ENCODE results near the gene CDIPT. TPM values are rescaled to one million over a fixed set of nuclear protein-coding genes. Genes with fewer than 3 reads are reported as not detected.

The CDIPT gene
- total RNA-seq, 1 donor from 2014 or later, result 28.7 TPM

DNA sequence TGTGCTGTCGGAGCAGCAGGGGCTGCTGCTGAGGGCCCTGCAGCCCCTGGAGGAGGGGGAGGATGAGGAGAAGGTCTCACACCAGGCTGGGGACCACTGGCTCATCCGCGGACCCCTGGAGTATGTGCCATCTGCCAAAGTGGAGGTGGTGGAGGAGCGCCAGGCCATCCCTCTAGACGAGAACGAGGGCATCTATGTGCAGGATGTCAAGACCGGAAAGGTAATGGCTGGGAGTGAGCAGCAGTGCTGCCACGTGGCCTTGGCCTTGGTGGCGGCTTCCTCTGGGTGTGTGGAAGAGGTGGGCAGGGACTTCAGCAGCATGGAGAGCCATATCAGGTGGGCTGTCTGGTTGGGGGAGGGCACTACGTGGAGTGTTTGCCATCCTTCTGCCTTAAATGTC, 22.8 kb downstream of the CDIPT start:
- Mint-ChIP-seq H3K27me3 (no peaks in the 10 kb centered on the region), H3K36me3 (ENCODE audit: low read depth) (peaks cover 76% of the 10 kb centered on the region), H3K9me3 (no peaks in the 10 kb centered on the region), H3K27ac (no peak overlapping the region), H3K4me1 (no peaks in the 10 kb centered on the region), H3K4me3 (no peak overlapping the region)
- intact Hi-C loops (cut with micrococcal nuclease), result no loop called here
- ATAC-seq (ENCODE audit: low read depth) (no peak), DNase-seq (no peak)
- TF ChIP-seq, protein P1, sequence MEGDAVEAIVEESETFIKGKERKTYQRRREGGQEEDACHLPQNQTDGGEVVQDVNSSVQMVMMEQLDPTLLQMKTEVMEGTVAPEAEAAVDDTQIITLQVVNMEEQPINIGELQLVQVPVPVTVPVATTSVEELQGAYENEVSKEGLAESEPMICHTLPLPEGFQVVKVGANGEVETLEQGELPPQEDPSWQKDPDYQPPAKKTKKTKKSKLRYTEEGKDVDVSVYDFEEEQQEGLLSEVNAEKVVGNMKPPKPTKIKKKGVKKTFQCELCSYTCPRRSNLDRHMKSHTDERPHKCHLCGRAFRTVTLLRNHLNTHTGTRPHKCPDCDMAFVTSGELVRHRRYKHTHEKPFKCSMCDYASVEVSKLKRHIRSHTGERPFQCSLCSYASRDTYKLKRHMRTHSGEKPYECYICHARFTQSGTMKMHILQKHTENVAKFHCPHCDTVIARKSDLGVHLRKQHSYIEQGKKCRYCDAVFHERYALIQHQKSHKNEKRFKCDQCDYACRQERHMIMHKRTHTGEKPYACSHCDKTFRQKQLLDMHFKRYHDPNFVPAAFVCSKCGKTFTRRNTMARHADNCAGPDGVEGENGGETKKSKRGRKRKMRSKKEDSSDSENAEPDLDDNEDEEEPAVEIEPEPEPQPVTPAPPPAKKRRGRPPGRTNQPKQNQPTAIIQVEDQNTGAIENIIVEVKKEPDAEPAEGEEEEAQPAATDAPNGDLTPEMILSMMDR (IDR thresholded peaks at IDR 0.05), result no peak
- ChIA-PET CTCF (no interaction called here), POLR2A (no interaction called here)

DNA sequence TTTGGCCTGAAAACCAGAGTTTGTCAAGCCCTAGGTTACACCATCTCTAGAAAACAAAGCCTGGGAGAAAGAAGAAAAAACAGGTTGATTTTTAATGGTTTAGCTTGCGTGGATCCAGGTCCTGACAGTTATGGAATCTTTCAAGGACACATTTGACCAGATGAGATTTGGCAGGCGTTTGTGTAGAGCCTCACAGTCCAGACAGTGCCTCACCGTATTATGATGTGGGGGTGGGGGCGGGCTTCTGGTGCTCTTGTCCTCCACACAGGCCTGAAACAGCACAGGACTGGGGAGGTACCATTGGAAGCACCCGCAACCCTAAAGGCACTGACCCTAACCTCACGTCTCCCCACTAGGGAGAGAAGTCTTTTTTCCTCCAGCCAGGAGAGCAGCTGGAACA, 23.2 kb downstream of the CDIPT start:
- no peaks in the 10 kb centered on the region for H3K4me1 Mint-ChIP-seq
- no peak for ATAC-seq (ENCODE audit: low read depth)

GRCh38 chr16:29837841-29838240, 25.2 kb downstream of the CDIPT start:
- ChIA-PET CTCF (no interaction called here), POLR2A (no interaction called here)
- Mint-ChIP-seq H3K4me3 (no peak overlapping the region), H3K27me3 (no peaks in the 10 kb centered on the region), H3K4me1 (no peaks in the 10 kb centered on the region), H3K36me3 (ENCODE audit: low read depth) (peaks cover 75% of the 10 kb centered on the region), H3K27ac (no peak overlapping the region), H3K9me3 (no peaks in the 10 kb centered on the region)
- TF ChIP-seq, protein P1 (IDR thresholded peaks at IDR 0.05), result no peak
- no peak for DNase-seq
- intact Hi-C loops (cut with micrococcal nuclease), result no loop called here
- ATAC-seq (ENCODE audit: low read depth), result no peak

More for the DNA sequence above, 23.2 kb downstream of the CDIPT start:
- Mint-ChIP-seq H3K27ac (no peak overlapping the region), H3K4me3 (no peak overlapping the region), H3K27me3 (no peaks in the 10 kb centered on the region), H3K36me3 (ENCODE audit: low read depth) (peaks cover 74% of the 10 kb centered on the region), H3K9me3 (no peaks in the 10 kb centered on the region)
- TF ChIP-seq, protein P1 (IDR thresholded peaks at IDR 0.05), result no peak
- no peak for DNase-seq
- ChIA-PET POLR2A (interaction anchor here (0.6 kb wide), 1 partner anchor 11 kb away, joined by 5 read pairs; no protein-coding TSS in a partner anchor), CTCF (interaction anchor here (1.2 kb wide), 1 partner anchor 8 kb away, joined by 4 read pairs; no protein-coding TSS in a partner anchor)
- intact Hi-C loops (cut with micrococcal nuclease), result no loop called here

DNA sequence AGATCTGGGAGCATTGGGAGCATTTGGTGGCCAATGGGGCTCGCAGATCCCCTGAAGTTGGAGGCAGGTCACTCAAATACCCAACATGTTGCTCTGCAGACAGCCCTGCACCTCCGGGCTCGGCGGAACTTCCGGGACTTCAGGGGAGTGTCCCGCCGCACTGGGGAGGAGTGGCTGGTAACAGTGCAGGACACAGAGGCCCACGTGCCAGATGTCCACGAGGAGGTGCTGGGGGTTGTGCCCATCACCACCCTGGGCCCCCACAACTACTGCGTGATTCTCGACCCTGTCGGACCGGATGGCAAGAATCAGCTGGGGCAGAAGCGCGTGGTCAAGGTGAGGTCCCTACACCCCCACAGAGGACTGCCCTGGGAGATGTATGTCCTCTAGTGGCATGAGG, 26.4 kb downstream of the CDIPT start:
- DNase-seq (no peak), ATAC-seq (ENCODE audit: low read depth) (no peak)
- H3K36me3 Mint-ChIP-seq (ENCODE audit: low read depth), result peaks cover 76% of the 10 kb centered on the region
- no peaks in the 10 kb centered on the region for H3K9me3 Mint-ChIP-seq
- H3K4me3 Mint-ChIP-seq, result no peak overlapping the region
- no peaks in the 10 kb centered on the region for H3K27me3 Mint-ChIP-seq
- CTCF ChIA-PET, result no interaction called here
- TF ChIP-seq, protein P1 (IDR thresholded peaks at IDR 0.05), result no peak
- H3K27ac Mint-ChIP-seq, result no peak overlapping the region
- POLR2A ChIA-PET, result no interaction called here
- no peaks in the 10 kb centered on the region for H3K4me1 Mint-ChIP-seq
- intact Hi-C loops (cut with micrococcal nuclease), result no loop called here

- POLR2A ChIA-PET, result interaction anchor here (0.7 kb wide), 2 partner anchors 442 to 912 kb away, joined by 3 to 5 read pairs; partner anchors contain the start of gene PHKG2
- ATAC-seq (ENCODE audit: low read depth) (no peak), DNase-seq (no peak)
- Mint-ChIP-seq H3K9me3 (no peaks in the 10 kb centered on the region), H3K4me1 (no peaks in the 10 kb centered on the region), H3K36me3 (ENCODE audit: low read depth) (peaks cover 80% of the 10 kb centered on the region), H3K27ac (no peak overlapping the region), H3K4me3 (no peak overlapping the region), H3K27me3 (no peaks in the 10 kb centered on the region)
- CTCF ChIA-PET, result no interaction called here
- intact Hi-C loops (cut with micrococcal nuclease), result no loop called here
- TF ChIP-seq, protein P1 (IDR thresholded peaks at IDR 0.05), result no peak
These were observed 27.1 kb downstream of the CDIPT start for GRCh38 chr16:29835926-29836325.
